SK-N-SH (cell line): ENCODE measurements around the gene CCDC183. TPM values are rescaled to one million over a fixed set of nuclear protein-coding genes. Genes with fewer than 3 reads are reported as not detected.

ENCODE experiments used
- CTCF ChIA-PET: fragments of 300-600, 350-600 bp; formaldehyde crosslinking; extraction: SDS; loops from one replicate; lab custom pipeline; 2021; lab: Yijun Ruan, JAX
- POLR2A ChIA-PET: fragments of 350-600 bp; sonication (Branson Sonifier 250); formaldehyde crosslinking; extraction: SDS; loops from one replicate; lab custom pipeline; 2020; ENCODE audit warnings: antibody characterized with exemption, inconsistent platforms; lab: Yijun Ruan, JAX
- DNase-seq: peaks from one replicate; pipeline ENCODE4 v3.0.0; 2012
- H2AFZ ChIP-seq: fragments of 200-600 bp; sonication (generic); 2 replicates; pipeline ENCODE4 v1.8.1; 2016; ENCODE audit warnings: antibody characterized with exemption, mild to moderate bottlenecking, low read depth
- H3F3A ChIP-seq: fragments of 200-600 bp; sonication (generic); replicated peaks from 2 replicates; pipeline ENCODE3; 2016; ENCODE audit warnings: antibody characterized with exemption, mild to moderate bottlenecking; ENCODE audit not compliant: insufficient read depth
- H3K27ac ChIP-seq, 2 experiments: fragments of 200-500 bp in 1 of 2; fragments of 200-600 bp in 1 of 2; sonication (Bioruptor generic) in 1 of 2; sonication (generic), shearing (Covaris generic) in 1 of 2; 2 replicates each; pipeline versions ENCODE4 v1.5.1 to v1.6.1; 2014 to 2016; ENCODE audit warnings: low read depth in 2 of 2, inconsistent platforms in 1 of 2, low read length in 1 of 2, mild to moderate bottlenecking in 1 of 2, mixed read lengths in 1 of 2
- H3K27me3 ChIP-seq: fragments of 200-600 bp; sonication (generic), shearing (Covaris generic); 2 replicates; pipeline ENCODE4 v1.6.1; 2016; ENCODE audit warnings: mixed run types; ENCODE audit not compliant: insufficient read depth
- H3K36me3 ChIP-seq, 2 experiments: fragments of 200-500 bp in 1 of 2; fragments of 200-600 bp in 1 of 2; sonication (Bioruptor generic) in 1 of 2; sonication (generic) in 1 of 2; replicated peaks in 1 of 2; 2 replicates each; pipeline versions ENCODE3 to v1.5.1; 2014 to 2016; ENCODE audit warnings: low read length in 1 of 2, mild to moderate bottlenecking in 1 of 2; ENCODE audit not compliant: insufficient read depth in 2 of 2, control insufficient read depth in 1 of 2
- H3K4me1 ChIP-seq, 2 experiments: fragments of 200-500 bp in 1 of 2; fragments of 200-600 bp in 1 of 2; sonication (Bioruptor generic) in 1 of 2; sonication (generic), shearing (Covaris generic) in 1 of 2; 2 replicates each; pipeline versions ENCODE4 v1.5.1 to v1.6.1; 2014 to 2016; ENCODE audit warnings: low read depth in 1 of 2, low read length in 1 of 2, mixed run types in 1 of 2; ENCODE audit not compliant: insufficient read depth in 2 of 2, control insufficient read depth in 1 of 2
- H3K4me2 ChIP-seq: fragments of 200-600 bp; sonication (generic), shearing (Covaris generic); 2 replicates; pipeline ENCODE4 v1.6.1; 2017; ENCODE audit warnings: mixed run types
- H3K4me3 ChIP-seq, 2 experiments: fragments of 200-500 bp in 1 of 2; fragments of 200-600 bp in 1 of 2; sonication (Bioruptor generic) in 1 of 2; sonication (generic), shearing (Covaris generic) in 1 of 2; 2 replicates each; pipeline versions ENCODE4 v1.5.1 to v1.8.1; 2014 to 2016; ENCODE audit warnings: low read depth in 2 of 2, inconsistent platforms in 1 of 2, low read length in 1 of 2, mild to moderate bottlenecking in 1 of 2, mixed read lengths in 1 of 2, moderate library complexity in 1 of 2
- H3K79me2 ChIP-seq: fragments of 200-600 bp; sonication (generic); 2 replicates; pipeline ENCODE4 v1.8.1; 2017; ENCODE audit warnings: mild to moderate bottlenecking; ENCODE audit not compliant: insufficient read depth
- H3K9ac ChIP-seq: fragments of 200-600 bp; sonication (generic); 2 replicates; pipeline ENCODE4 v1.6.1; 2017; ENCODE audit warnings: mixed run types
- H3K9me2 ChIP-seq: fragments of 200-600 bp; sonication (generic); 2 replicates; pipeline ENCODE4 v1.6.1; 2017; ENCODE audit warnings: mixed run types
- H3K9me3 ChIP-seq: fragments of 200-600 bp; sonication (generic); 2 replicates; pipeline ENCODE4 v1.6.1; 2017; ENCODE audit warnings: mixed run types, mild to moderate bottlenecking, moderate library complexity
- H4K20me1 ChIP-seq: fragments of 200-600 bp; sonication (generic); 2 replicates; pipeline ENCODE4 v1.6.1; 2017; ENCODE audit warnings: mild to moderate bottlenecking, mixed run types; ENCODE audit not compliant: insufficient read depth
- FOXM1 ChIP-seq: IDR thresholded peaks from 2 replicates; pipeline ENCODE4 v1.4.0; 2012; ENCODE audit warnings: low read depth, mild to moderate bottlenecking
- GATA2 ChIP-seq: sonication (generic); formaldehyde crosslinking; IDR thresholded peaks from 2 replicates; pipeline ENCODE4 v1.5.0; 2020; ENCODE audit warnings: mild to moderate bottlenecking, missing genetic modification reagents
- JUND ChIP-seq: IDR thresholded peaks from 2 replicates; pipeline ENCODE4 v1.4.0; 2012
- MAX ChIP-seq: IDR thresholded peaks from 2 replicates; pipeline ENCODE4 v1.4.0; 2012; ENCODE audit warnings: low read depth
- MXI1 ChIP-seq: IDR thresholded peaks from 2 replicates; pipeline ENCODE4 v1.6.1; 2012; ENCODE audit warnings: mild to moderate bottlenecking, low read depth, low read length, improper control_type of control experiment
- NFIC ChIP-seq: IDR thresholded peaks from 2 replicates; pipeline ENCODE4 v1.4.0; 2012; ENCODE audit warnings: borderline replicate concordance
- NRF1 ChIP-seq: IDR thresholded peaks from 2 replicates; pipeline ENCODE4 v1.6.1; 2012; ENCODE audit warnings: low read depth, mild to moderate bottlenecking, low read length
- POLR2AphosphoS5 ChIP-seq: IDR thresholded peaks from 2 replicates; pipeline ENCODE4 v1.6.1; 2012; ENCODE audit warnings: low read depth, low read length
- REST ChIP-seq: IDR thresholded peaks from 2 replicates; pipeline ENCODE4 v1.6.1; 2012; ENCODE audit warnings: mild to moderate bottlenecking, low read depth, low read length, moderate library complexity
- SMC3 ChIP-seq: IDR thresholded peaks from 2 replicates; pipeline ENCODE4 v1.6.1; 2012; ENCODE audit warnings: low read depth, low read length, improper control_type of control experiment
- TAF1 ChIP-seq: IDR thresholded peaks from 2 replicates; pipeline ENCODE4 v1.6.1; 2012; ENCODE audit warnings: low read depth, mild to moderate bottlenecking, low read length, moderate library complexity, borderline replicate concordance
- USF2 ChIP-seq: fragments of 150-350 bp; IDR thresholded peaks from 2 replicates; pipeline ENCODE4 v1.6.1; 2017; ENCODE audit warnings: antibody characterized with exemption, low read length, low read depth, borderline replicate concordance
- WGBS: methylation state at CpG from one replicate; pipeline ENCODE4 v1.1.6; 2017; ENCODE audit warnings: low lambda C conversion rate; 5-methylcytosine and 5-hydroxymethylcytosine counted together
- polyA plus RNA-seq, 3 experiments: library from polyadenylated mRNA; depleted of rRNA; stranded (reverse); fragments of >200 nt; gene quantifications; 2 replicates each; pipeline ENCODE4 v1.2.3, GENCODE V29; 2012
- TF ChIP-seq, protein P1 (sequence below): IDR thresholded peaks from 2 replicates; pipeline ENCODE4 v1.4.0; 2012; ENCODE audit warnings: low read depth, borderline replicate concordance
- TF ChIP-seq, protein P2 (sequence below): fragments of 200-600 bp; sonication (generic); IDR thresholded peaks from 2 replicates; pipeline ENCODE4 v1.6.1; 2017; ENCODE audit warnings: antibody characterized with exemption, mild to moderate bottlenecking, moderate library complexity

Gene CCDC183
- polyA plus RNA-seq, 1 of the 3 experiments (the other 2 are of a cell fraction), result 5.3 TPM

DNA sequence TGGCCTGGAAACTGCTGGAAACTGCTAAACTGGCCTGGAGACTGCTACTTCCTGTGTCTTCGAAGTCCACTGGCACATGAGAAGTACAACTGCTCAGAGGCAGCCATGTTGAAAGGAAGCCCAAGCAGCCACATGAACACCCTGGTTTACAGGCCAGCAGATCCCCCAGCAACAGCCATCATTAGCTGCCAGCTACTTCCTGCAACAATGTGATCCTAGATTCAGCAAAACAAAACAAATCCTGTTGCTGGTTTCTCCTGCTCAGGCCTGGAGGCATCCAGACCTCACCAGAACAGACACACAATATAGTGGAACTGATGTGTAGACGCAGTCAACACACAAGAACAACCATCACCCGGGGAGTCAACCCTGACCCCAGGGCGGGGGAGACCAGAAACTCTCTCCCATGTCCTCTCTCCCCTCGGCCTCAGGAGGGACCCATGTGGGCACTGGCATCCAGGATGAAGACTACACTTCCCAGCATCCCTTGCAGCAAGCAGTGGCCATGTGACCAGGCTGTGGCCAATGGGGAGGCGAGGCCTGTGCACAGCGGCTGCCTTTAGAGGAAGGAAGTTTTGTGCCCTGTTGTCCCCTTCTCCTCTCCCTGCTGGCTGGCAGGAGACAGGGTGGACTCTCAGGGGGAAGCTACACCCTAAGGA, 22.6 kb upstream of the CCDC183 start:
- H3K4me3 ChIP-seq, result no peak overlapping the region
- WGBS, result 45% methylated on average over 6 of the region's 7 CpGs
- H3K79me2 ChIP-seq, result no peaks in the 10 kb centered on the region
- TF ChIP-seq, protein P1, sequence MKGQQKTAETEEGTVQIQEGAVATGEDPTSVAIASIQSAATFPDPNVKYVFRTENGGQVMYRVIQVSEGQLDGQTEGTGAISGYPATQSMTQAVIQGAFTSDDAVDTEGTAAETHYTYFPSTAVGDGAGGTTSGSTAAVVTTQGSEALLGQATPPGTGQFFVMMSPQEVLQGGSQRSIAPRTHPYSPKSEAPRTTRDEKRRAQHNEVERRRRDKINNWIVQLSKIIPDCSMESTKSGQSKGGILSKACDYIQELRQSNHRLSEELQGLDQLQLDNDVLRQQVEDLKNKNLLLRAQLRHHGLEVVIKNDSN, result peak; percentile 93
- no peak for TF ChIP-seq MXI1
- peak; percentile 32; the same call in 1 of the 2 replicates for TF ChIP-seq USF2
- TF ChIP-seq, all 33 proteins: peak for 2
- no peak overlapping the region for H3K4me2 ChIP-seq
- peaks cover 2% of the 10 kb centered on the region for H3F3A ChIP-seq
- H3K36me3 ChIP-seq, result no peaks in the 10 kb centered on the region
- H3K9ac ChIP-seq, result no peak overlapping the region
- H3K27me3 ChIP-seq, result peaks cover 11% of the 10 kb centered on the region
- ChIA-PET CTCF (interaction anchor here (0.6 to 8.8 kb wide), 4 partner anchors 12 to 649 kb away, joined by 3 to 57 read pairs (median 3); no protein-coding TSS in a partner anchor), POLR2A (no interaction called here)
- H3K27ac ChIP-seq, result no peak overlapping the region
- no peaks in the 10 kb centered on the region for H3K9me3 ChIP-seq
- no peak overlapping the region for H2AFZ ChIP-seq
- DNase-seq, result peak; percentile 76
- no peaks in the 10 kb centered on the region for H4K20me1 ChIP-seq
- H3K9me2 ChIP-seq, result no peaks in the 10 kb centered on the region
- peaks cover 0 to 3% of the 10 kb centered on the region in 2 experiments; a peak in 1 of 4 replicates for H3K4me1 ChIP-seq

DNA sequence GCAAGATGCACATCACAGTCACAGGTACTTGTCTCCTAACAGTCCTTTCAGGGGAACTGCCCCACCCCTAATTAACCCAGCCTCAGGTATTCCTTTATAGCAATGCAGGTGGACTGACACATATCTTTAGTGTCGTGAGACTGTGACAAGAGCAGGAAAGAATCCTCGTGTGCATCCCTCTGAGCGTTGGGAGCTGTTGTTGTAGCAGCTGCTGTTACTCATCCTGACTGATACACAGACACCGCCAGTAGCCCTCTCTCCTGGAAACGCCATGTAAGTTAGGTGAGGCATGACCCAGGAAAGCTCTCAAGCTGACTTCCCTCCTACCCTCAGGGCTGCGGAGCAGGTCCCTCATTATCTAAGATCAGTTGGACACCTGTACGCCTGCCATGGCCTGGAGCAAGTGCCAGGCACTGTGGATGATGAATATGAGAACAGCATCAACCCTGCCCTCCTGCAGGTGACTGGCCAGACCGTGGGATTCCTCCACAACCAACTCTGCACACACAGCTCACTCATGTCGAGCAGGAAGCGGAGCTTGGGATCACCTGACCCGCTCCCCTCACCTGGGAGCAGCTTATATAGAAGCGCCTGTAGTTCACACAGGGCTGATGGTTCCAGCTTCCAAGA, 21.6 kb upstream of the CCDC183 start:
- peaks cover 21% of the 10 kb centered on the region for H3K27me3 ChIP-seq
- no peak overlapping the region for H3K9ac ChIP-seq
- H2AFZ ChIP-seq, result no peak overlapping the region
- ChIA-PET POLR2A (no interaction called here), CTCF (interaction anchor here (0.8 to 8.8 kb wide), 6 partner anchors 8 to 16 kb away, joined by 3 to 57 read pairs (median 4); partner anchors contain the start of gene LCN8)
- H3K4me1 ChIP-seq, result peaks cover 0 to 3% of the 10 kb centered on the region in 2 experiments; a peak in 1 of 4 replicates
- H3K79me2 ChIP-seq, result no peaks in the 10 kb centered on the region
- H4K20me1 ChIP-seq, result no peaks in the 10 kb centered on the region
- no peak overlapping the region for H3K4me2 ChIP-seq
- no peak overlapping the region for H3K4me3 ChIP-seq
- H3K36me3 ChIP-seq, result no peaks in the 10 kb centered on the region
- no peaks in the 10 kb centered on the region for H3K9me2 ChIP-seq
- no peak for DNase-seq
- peaks cover 2% of the 10 kb centered on the region for H3F3A ChIP-seq
- 77% methylated on average over 9 of the region's 12 CpGs for WGBS
- H3K9me3 ChIP-seq, result no peaks in the 10 kb centered on the region
- no peak overlapping the region for H3K27ac ChIP-seq
- no peak for TF ChIP-seq JUND
- TF ChIP-seq, protein P2, sequence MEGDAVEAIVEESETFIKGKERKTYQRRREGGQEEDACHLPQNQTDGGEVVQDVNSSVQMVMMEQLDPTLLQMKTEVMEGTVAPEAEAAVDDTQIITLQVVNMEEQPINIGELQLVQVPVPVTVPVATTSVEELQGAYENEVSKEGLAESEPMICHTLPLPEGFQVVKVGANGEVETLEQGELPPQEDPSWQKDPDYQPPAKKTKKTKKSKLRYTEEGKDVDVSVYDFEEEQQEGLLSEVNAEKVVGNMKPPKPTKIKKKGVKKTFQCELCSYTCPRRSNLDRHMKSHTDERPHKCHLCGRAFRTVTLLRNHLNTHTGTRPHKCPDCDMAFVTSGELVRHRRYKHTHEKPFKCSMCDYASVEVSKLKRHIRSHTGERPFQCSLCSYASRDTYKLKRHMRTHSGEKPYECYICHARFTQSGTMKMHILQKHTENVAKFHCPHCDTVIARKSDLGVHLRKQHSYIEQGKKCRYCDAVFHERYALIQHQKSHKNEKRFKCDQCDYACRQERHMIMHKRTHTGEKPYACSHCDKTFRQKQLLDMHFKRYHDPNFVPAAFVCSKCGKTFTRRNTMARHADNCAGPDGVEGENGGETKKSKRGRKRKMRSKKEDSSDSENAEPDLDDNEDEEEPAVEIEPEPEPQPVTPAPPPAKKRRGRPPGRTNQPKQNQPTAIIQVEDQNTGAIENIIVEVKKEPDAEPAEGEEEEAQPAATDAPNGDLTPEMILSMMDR, result no peak
- TF ChIP-seq MXI1, result no peak
- TF ChIP-seq GATA2, result no peak
- no peak for TF ChIP-seq MAX
- no peak for TF ChIP-seq SMC3
- no peak for TF ChIP-seq FOXM1
- no peak for TF ChIP-seq TAF1
- TF ChIP-seq REST, result no peak
- TF ChIP-seq NRF1, result no peak
- no peak for TF ChIP-seq USF2
- no peak for TF ChIP-seq NFIC
- no peak for TF ChIP-seq POLR2AphosphoS5
- TF ChIP-seq, protein P1, result no peak
